Endothelial cell of hepatic sinusoid (primary cell): ENCODE results near the gene FARP1.

Experiments
- in situ Hi-C: cut with HindIII; loops from 2 replicates; pipeline ENCODE4 v1.10.0; 2017; ENCODE audit warnings: low sequenced_read_pairs

Gene FARP1

DNA sequence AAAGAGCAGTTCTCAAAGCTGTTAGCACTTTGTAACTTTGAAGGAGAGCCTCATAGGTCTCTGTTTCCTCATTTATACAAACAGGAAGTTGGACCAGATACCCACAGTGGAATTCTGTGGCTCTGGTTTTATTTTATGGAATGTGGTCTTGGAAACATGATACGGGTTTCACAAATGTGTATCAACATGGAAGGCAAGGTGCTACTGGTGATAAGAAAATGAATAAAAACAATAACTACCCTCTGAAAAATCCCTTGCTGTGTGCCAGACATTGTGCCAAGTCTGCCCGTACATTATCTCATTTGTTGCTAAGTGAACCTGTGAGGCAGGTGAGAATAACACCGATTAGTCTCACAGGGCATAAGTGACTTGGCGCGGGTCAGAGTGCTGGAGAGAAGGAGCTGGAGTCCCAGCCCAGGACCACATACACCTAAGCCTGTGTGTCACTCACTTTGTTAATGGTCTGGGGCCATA, 79.2 kb downstream of the FARP1 start:
- in situ Hi-C loops = no loop called here

DNA sequence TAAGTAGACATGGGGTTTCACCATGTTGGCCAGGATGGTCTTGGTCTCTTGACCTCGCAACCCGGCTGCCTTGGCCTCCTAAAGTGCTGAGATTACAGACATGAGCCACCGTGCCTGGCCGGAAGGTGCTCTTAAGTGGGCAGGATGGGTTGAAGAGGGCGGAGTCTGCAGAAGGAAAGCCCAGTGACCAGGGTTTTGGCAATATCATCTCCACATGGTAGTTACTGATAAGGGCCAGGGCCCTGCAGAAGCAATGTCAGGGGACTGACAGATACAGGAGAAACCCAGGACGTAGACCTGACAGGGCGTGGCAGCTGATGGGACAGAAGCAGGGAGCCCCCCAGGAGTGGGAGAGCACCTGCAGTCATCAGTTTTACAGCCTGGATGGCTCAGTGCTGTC, 79.9 kb downstream of the FARP1 start:
- in situ Hi-C loops = no loop called here

DNA sequence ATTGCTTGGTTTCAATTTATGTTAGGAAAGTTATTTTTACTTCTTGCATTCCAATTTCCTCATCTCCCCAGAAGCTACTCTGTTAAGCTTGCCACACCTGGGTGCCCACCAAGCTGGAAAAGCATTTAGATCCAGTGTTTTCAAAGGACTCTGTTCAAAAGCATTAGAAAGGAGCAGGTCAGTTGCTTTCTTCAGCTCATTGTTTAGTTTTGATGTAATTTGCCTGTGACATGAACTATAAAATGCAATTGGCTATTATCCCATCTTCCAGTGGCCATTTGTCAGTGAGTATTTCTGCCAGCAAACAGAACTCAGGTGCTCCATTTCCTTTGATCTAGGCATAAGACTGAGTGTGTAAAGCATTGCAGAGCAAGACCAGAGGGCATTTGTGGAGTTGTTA, 80.8 kb downstream of the FARP1 start:
- in situ Hi-C loops = no loop called here

DNA sequence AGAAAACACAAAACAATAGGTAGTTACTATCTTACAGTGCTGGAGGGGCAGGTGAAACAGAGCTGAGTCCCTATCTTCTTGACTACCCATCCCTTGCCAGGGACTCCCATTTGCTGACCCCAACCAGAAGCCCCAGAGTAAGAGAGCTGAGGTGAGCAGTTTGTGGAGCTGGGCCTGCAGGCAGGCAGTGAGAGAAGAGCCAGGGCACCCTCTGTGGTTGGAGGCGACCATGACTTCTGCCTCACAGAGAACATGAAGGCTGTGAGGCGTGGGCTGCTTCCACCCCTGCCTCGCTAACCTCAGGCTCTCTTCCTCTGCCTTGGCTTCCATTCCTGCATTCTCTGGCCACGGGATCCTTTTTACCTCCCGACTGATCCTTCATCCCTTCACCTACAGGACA, 81.7 kb downstream of the FARP1 start:
- in situ Hi-C loops = no loop called here

DNA sequence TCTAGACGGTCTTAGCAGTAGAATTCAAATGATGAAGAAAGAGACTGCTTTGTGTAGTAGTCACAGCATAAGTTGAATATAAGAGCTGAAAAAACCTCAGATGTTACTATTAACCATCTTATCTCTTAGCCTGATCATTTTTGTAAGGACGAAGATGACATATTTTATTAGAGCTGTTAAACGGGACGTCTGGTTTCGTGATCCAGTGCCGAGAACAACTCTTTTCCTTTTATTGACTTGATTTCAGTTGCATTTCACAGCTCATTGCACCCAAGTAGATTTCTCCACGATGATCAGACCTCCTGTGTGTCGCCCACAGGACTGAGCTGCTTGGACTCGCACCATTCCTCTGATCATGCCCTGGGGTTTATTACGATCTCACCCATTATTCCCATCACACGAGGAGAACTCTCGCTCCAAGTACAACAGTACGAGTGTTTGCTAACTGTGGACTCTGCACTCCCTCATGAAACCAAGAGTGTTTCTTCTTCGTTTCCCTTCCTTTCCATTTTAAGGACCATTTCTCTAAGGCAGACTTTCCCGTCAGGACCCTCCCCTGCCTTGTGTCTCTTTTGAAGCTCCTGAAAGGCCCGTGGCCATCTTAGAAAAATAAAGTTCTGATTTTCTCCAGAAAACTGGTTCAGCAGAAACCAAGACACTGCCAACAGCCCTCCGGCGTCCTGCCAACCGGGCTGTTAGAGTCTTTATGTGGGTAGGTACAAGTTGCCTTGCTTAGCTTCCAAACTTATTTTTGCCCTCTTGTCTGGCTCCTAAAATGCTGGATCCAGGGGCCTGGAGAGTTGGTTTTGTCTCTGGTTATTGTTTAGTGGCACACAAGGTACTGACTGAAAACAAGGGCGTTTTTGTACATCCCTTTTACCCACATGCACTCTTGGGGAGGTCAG, 82.4 kb downstream of the FARP1 start:
- in situ Hi-C loops = no loop called here

DNA sequence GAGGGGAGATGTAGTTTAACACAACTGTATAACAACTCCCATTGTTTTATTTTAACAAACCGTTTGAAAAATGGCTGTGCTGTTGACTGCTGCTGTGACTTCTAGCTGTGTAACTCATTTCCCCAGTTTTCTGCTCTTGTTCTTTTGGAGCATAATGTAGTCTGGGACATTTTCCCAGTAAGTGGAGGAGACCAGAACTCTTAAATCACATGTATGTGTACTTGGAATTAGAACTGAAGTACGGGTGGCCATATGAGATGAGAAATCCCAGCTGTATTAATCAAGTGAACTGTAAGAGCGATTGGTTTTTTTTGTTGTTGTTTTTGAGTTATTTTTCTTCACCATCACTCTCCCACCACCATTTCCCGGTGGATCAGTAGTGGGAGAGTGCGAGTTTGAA, 83.6 kb downstream of the FARP1 start:
- in situ Hi-C loops = no loop called here

DNA sequence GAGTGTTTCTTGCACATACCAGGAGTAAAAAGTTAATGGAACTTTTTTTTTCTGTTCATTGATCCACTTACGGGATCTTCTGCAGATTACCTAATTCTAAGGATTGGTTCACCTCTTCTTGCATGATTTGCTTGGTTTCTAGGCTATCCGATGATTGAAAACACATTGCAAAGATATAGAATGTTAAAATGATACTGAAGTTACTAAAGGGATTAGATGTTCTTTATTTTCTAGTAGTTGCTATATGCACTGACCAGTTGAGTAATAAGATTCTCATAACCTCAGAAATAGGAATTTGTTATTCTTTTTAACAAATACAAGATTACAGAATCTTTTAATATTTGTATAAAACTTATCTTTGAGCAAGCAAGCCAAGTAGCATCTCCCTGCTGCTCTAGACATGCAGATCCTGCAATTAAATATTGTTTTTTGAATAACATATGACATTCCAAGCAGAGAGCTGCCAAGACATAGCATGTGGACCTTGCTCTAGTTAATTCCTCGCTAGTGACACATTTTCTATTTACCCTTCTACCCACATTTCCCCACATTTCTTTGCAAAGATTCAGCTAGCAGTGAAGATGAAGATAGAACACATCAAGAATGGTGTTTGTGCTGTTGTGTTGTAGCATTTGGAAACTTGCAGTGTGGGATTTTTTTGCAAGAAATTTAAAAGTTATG, 85.9 kb downstream of the FARP1 start:
- in situ Hi-C loops = no loop called here

DNA sequence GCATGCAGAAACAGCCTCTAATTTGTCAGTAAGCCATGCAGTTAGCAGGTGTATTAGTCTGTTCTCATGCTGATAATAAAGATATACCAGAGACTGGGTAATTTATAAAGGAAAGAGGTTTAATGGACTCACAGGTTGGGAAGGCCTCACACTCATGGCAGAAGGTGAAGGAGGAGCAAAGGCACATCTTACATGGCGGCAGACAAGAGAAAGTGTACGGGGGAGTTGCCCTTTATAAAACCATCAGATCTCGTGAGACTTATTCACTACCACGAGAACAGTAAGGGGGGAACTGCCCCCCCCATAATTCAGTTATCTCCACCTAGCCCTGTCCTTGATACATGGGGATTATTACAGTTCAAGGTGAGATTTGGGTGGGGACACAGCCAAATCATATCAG, 87.9 kb downstream of the FARP1 start:
- in situ Hi-C loops = loop anchor here (5.0 kb wide), 1 partner anchor 83 kb away; no protein-coding TSS in a partner anchor

DNA sequence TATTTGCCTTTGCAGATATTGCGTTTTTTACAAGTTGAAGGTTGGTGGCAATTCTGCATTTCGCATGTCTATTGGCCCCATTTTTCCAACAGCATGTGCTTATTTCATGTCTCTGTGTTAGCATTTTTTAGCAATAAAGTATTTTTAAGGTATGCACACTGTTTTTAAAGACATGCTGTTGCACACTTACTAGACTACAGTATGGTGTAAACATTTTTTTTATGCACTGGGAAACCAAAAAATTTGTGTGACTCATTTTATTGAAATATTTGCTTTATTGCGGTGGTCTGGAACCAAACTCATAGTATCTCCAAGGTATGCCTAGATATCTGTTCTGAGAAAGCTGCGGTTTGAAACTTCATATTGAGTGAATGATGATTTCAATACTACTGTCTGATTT, 89.6 kb downstream of the FARP1 start:
- in situ Hi-C loops = loop anchor here (5.0 kb wide), 1 partner anchor 85 kb away; no protein-coding TSS in a partner anchor

DNA sequence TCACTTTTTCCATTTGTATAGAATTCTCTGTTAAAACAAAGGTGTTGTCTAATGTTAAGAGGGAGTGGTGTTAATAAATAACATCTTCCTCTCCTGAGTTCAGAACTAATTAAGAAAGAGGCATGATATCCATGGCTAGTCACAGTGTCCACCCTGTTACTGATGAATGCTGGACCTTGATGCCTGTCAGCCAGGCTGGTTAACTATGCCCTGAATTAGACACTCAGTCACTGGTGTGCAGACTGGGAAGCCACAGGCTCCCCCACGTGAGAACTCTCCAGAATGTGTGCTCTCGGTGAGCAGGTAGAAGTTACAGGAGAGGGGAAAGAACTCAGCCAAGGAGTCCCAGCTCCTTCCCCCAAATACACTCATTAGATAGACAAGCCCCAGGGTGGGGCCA, 90.2 kb downstream of the FARP1 start:
- in situ Hi-C loops = loop anchor here (5.0 kb wide), 1 partner anchor 86 kb away; no protein-coding TSS in a partner anchor

DNA sequence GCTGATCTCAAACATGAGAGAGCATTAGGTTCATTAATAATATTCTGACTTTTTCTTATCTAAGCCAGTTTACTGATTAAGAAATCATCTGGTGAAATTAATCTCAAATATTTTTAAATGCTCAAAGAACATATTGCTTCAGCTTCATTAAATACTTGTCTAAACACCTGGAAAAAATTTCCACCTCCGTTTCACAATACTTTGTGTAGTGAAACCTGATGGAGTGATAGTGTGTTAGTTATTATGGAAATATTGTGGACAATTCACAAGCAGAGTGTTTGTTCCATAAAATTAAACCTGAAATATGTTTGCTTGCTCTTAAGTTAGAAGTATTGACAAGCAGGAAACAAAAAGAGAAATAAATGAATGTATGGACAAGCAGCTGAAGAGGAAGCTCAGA, 91.5 kb downstream of the FARP1 start:
- in situ Hi-C loops = loop anchor here (5.0 kb wide), 1 partner anchor 87 kb away; no protein-coding TSS in a partner anchor

DNA sequence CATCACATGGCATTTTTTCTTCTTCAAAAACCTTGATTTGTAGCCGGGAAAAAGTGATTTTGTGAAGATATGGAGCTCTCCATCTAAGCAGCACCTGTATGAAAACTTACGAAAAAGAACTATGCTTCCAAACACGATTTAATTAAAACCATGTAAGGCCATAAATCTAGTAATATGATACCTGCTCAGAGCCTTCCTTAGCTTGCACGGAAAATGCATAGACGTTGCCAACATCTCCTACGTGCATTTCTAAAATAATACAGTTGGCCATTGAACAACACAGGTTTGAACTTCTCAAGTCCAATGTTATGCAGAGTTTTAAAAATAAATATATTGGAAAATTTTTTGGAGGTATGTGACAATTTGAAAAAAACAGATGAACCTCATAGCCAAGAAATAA, 93.3 kb downstream of the FARP1 start:
- in situ Hi-C loops = no loop called here

DNA sequence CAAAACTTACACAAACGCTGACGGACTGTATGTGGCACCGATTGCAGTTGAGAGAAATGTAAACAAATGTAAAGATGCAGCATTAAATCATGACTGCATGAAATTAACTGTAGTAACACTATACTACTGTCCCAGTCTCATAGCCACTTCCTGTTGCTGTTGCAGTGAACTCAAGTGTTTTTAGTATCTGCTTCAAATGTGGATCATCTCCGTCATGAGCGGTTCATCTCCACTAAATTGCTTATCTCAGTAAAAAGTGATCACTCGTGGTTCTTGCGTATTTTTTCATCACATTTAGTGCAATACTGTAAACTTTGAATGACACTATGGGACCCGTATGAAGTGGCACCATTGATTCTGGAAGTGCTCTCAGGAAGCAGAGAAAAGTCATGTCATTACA, 94.4 kb downstream of the FARP1 start:
- in situ Hi-C loops = no loop called here

DNA sequence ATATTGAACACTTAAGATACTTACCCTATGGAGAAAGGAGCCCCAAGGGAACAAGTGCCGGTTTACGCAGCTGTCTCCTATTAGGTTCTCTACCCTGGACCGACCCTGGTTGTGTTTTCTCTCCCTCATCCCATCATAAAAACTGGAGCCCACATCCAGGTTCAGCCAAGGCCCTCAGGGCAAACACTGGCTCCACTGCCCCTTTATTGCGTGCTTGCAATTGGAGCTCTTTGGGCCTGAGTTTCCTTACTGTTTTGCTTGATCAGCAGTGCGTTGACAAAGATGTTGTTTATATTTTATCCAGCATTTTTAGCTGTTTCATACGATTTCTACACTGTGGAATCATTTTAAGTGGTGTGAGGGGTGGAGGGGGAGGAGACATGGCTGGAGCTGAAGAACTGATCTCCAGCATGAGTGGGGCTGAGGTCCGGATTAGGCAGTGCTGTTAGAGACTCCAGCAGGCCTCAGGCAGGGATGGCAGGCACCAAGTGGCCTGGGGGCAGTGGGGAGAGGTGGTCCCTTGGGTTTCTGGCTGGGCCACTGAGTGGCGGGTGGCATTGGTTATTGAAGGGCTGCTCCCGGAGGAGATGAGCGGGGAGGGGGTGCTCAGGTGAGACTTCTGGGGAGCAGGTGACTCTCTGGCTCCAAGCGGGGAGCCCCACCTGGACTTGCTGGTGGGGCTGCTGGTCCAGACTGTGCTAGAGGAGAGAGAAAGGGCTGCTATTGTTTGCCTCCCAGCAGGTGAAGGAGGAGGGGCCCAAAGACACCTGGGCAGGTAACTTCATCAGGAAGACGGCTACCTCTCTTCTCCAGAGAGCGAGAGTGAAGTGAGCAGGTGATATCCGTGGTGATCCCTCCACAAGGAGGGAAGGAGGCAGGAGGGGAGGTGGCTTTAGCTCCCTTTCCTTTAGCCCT, 96.5 kb downstream of the FARP1 start:
- in situ Hi-C loops = no loop called here

DNA sequence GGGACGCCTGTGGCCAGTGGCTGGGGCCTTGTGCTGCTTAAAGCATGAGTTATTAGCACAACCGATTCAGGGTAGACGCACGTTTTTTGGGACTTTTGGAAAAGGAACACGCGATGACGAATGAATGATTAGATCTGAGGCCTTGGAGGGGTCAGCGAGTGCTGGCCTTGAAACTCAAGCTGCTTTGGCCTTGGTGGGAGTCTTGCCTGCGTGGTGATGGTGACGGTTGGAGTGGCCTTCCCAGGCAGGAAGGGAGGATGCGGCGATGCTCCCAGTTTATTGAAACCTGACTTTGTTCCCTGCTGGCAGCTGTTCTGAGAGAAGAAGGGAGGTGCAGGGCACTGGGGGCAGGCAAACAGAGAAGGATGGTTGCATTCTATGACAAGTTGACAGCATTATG, 97.2 kb downstream of the FARP1 start:
- in situ Hi-C loops = no loop called here

DNA sequence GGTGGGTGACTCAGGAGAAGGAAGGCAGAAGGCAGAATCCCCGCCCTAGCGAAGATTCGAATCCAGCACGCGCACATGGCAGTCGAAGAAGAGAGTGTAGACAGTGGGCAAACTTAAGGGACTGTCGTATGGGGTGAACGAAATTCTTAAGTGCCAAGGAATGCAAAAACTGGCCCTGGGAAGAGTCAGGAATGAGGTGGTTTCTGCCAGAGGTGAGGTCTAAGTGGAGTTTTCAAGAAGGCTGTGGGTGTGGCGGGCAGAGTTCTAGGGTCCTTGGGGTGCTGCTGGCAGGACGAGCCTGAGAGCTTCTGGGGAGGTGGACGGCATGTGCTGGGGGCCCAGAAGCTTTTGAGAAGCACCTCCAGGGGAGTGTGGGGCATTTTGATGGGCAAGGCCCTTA, 98.1 kb downstream of the FARP1 start:
- in situ Hi-C loops = no loop called here

DNA sequence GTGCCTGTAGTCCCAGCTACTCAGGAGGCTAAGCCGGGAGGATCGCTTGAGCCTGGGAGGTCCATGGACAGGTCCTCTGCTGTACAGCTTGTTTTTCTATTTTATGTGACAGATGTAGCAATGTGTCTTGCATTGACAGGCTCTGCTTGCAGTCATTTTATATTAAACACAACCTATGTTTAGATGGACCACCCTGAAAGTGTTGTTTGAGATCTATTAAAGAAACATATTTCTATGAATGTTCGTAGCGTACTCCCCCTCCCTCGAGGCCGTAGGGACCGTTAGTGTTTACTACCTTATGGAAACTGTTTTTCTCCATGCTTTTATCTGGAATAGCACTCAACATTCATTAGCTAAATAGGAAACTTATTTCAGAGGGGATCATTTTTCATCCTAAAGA, 99.1 kb downstream of the FARP1 start:
- in situ Hi-C loops = no loop called here

DNA sequence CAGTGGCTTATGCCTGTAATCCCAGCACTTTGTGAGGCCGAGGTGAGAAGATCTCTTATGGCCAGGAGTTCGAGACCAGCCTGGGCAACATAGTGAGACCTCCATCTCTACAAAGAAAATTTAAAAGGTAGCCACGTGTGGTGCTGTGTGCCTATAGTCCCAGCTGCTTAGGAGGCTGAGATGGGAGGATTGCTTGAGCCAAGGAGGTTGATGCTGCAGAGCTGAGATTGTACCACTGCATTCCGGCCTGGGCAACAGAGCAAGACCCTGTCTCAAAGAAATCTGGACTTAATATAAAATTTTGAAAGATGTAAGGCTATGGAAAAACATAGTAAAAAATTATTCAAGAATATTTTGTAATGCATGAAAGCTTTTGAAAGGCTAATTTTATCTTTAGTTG, 99.5 kb downstream of the FARP1 start:
- in situ Hi-C loops = no loop called here

DNA sequence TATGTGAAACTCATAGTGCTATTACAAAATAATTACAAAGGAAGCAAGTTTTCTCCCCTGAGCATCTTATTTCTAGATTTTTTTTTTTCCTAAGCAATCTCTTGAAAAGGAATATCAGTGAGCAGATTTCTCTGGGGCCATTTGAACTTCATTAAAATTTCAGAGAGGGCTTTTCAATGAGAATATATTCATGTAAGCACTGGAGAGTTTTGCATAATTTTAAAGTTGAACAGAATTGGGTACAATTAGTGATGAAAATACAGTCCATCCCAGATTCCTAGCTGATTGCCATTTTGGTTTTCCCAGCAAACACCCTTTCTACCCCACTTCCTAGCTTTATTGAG, 101.0 kb downstream of the FARP1 start:
- in situ Hi-C loops = no loop called here

DNA sequence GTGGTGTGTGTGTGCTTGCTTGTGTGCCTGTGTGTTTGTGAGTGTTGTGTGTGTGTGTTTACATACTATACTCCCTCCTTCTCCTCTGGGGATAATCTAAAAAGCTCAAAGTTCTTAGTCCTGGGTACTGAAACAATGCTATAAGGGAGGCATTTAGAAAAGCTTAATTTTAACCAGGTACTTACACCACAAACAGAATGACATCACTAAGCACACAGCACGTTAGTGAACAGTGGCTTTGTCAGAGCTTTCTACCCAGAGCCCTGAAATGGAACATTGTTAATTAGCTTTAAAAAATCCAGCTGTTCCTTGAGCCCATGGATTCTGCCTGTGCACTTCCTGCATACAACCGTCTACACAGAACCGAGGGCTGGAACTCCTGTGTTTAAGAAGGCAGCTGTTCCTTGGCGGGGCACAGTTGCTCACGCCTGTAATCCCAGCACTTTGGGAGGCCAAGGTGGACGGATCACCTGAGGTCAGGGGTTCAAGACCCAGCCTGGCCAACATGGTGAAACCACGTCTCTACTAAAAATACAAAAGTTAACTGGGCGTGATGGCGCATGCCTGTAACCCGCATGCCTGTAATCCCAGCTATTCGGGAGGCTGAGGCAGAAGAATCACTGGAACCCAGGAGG, 103.8 kb downstream of the FARP1 start:
- in situ Hi-C loops = loop anchor here (5.0 kb wide), 1 partner anchor 41 kb away; no protein-coding TSS in a partner anchor

DNA sequence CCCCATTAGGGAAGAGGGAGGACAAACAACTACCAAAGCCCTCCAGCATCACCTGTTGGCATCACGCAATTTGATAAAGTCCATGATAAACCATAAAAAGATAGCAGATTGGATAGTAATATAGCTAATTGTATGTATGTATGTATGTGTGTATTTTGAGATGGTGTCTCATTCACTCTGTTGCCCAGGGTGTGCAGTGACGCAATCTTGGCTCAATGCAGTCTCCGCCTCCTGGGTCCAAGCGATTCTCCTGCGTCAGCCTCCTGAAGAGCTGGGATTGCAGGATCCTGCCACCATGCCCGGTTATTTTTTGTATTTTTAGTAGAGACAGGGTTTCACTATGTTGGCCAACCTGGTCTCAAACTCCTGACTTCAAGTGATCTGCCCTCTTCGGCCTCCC, 108.8 kb downstream of the FARP1 start:
- in situ Hi-C loops = no loop called here
